ENCODE results near the gene TRAPPC11. TPM values are rescaled to one million over a fixed set of nuclear protein-coding genes. Genes with fewer than 3 reads are reported as not detected.

Gene TRAPPC11
- total RNA-seq, 4 donors from 2014 or later = 40.6 to 74.2 (median 49.2) TPM

GRCh38 chr4:183674153-183674552 is 15.1 kb downstream of the TRAPPC11 start:
- H3K27me3 ChIP-seq = no peaks in the 10 kb centered on the region
- TF ChIP-seq CTCF (IDR thresholded peaks at IDR 0.05) (no peak), EP300 (IDR thresholded peaks at IDR 0.05) (no peak), POLR2AphosphoS5 (IDR thresholded peaks at IDR 0.05) (no peak), POLR2A (IDR thresholded peaks at IDR 0.05) (no peak)
- no peak overlapping the region for H3K4me3 ChIP-seq
- H3K4me1 ChIP-seq = no peaks in the 10 kb centered on the region
- no peak overlapping the region for H3K27ac ChIP-seq
- no peaks in the 10 kb centered on the region for H3K9me3 ChIP-seq
- peaks cover 68% of the 10 kb centered on the region for H3K36me3 ChIP-seq
- DNase-seq (ENCODE audit: low spot score in 2 of 2) = no peak
- 78% methylated on average over 3 of the region's 3 CpGs for WGBS

GRCh38 chr4:183675625-183676024 is 16.5 kb downstream of the TRAPPC11 start:
- 82% methylated on average over 4 of the region's 4 CpGs for WGBS
- H3K27ac ChIP-seq = no peak overlapping the region

GRCh38 chr4:183681119-183681518 is 22.0 kb downstream of the TRAPPC11 start:
- no peaks in the 10 kb centered on the region for H3K9me3 ChIP-seq
- no peaks in the 10 kb centered on the region for H3K4me1 ChIP-seq
- TF ChIP-seq EP300 (IDR thresholded peaks at IDR 0.05) (no peak), POLR2A (IDR thresholded peaks at IDR 0.05) (no peak), POLR2AphosphoS5 (IDR thresholded peaks at IDR 0.05) (no peak), CTCF (IDR thresholded peaks at IDR 0.05) (no peak)
- peaks cover 86% of the 10 kb centered on the region for H3K36me3 ChIP-seq
- H3K27me3 ChIP-seq = no peaks in the 10 kb centered on the region
- H3K4me3 ChIP-seq = no peak overlapping the region
- DNase-seq (ENCODE audit: low spot score in 2 of 2) = no peak
- H3K27ac ChIP-seq = no peak overlapping the region
- WGBS = 92% methylated on average over 4 of the region's 4 CpGs

More at GRCh38 chr4:183675625-183676024, 16.5 kb downstream of the TRAPPC11 start:
- DNase-seq (ENCODE audit: low spot score in 2 of 2) = no peak
- Histone ChIP-seq H3K4me1 (no peaks in the 10 kb centered on the region), H3K4me3 (no peak overlapping the region), H3K9me3 (no peaks in the 10 kb centered on the region), H3K27me3 (no peaks in the 10 kb centered on the region), H3K36me3 (peaks cover 63% of the 10 kb centered on the region)
- TF ChIP-seq CTCF (IDR thresholded peaks at IDR 0.05) (no peak), EP300 (IDR thresholded peaks at IDR 0.05) (no peak), POLR2AphosphoS5 (IDR thresholded peaks at IDR 0.05) (no peak), POLR2A (IDR thresholded peaks at IDR 0.05) (no peak)

- H3K27ac ChIP-seq = no peak overlapping the region
- no peak overlapping the region for H3K4me3 ChIP-seq
- H3K9me3 ChIP-seq = no peaks in the 10 kb centered on the region
- H3K36me3 ChIP-seq = peaks cover 80% of the 10 kb centered on the region
- WGBS = 86% methylated on average over 2 of the region's 2 CpGs
- DNase-seq (ENCODE audit: low spot score in 2 of 2) = no peak
- H3K27me3 ChIP-seq = no peaks in the 10 kb centered on the region
- H3K4me1 ChIP-seq = no peaks in the 10 kb centered on the region
- TF ChIP-seq EP300 (IDR thresholded peaks at IDR 0.05) = no peak
- TF ChIP-seq CTCF (IDR thresholded peaks at IDR 0.05) = no peak
- no peak for TF ChIP-seq POLR2AphosphoS5 (IDR thresholded peaks at IDR 0.05)
- no peak for TF ChIP-seq POLR2A (IDR thresholded peaks at IDR 0.05)
Measured at GRCh38 chr4:183686461-183686860, 27.4 kb downstream of the TRAPPC11 start.

GRCh38 chr4:183688216-183688615 is 29.1 kb downstream of the TRAPPC11 start:
- H3K27me3 ChIP-seq = no peaks in the 10 kb centered on the region
- H3K9me3 ChIP-seq = no peaks in the 10 kb centered on the region
- DNase-seq (ENCODE audit: low spot score in 2 of 2) = no peak
- H3K27ac ChIP-seq = no peak overlapping the region
- no peak overlapping the region for H3K4me3 ChIP-seq
- WGBS = 78% methylated on average over 6 of the region's 6 CpGs
- no peak for TF ChIP-seq POLR2AphosphoS5 (IDR thresholded peaks at IDR 0.05)
- TF ChIP-seq POLR2A (IDR thresholded peaks at IDR 0.05) = no peak
- no peak for TF ChIP-seq CTCF (IDR thresholded peaks at IDR 0.05)
- TF ChIP-seq EP300 (IDR thresholded peaks at IDR 0.05) = no peak
- H3K4me1 ChIP-seq = no peaks in the 10 kb centered on the region
- H3K36me3 ChIP-seq = peaks cover 76% of the 10 kb centered on the region

Data from suprapubic skin (tissue), 4 donors.